Endothelial cell (in vitro differentiated cells): ENCODE results near the gene DZIP3. TPM values are rescaled to one million over a fixed set of nuclear protein-coding genes. Genes with fewer than 3 reads are reported as not detected.

Experiments
- DNase-seq: peaks from one replicate; pipeline ENCODE4 v3.0.0; 2021; ENCODE audit warnings: low spot score
- H3K27ac Mint-ChIP-seq: one replicate; pipeline ENCODE4 v1.8.0; 2021; ENCODE audit warnings: mixed read lengths, inconsistent platforms; ENCODE audit not compliant: unreplicated experiment
- H3K27me3 Mint-ChIP-seq: one replicate; pipeline ENCODE4 v1.8.0; 2021; ENCODE audit warnings: mild to moderate bottlenecking, moderate library complexity, mixed read lengths, inconsistent platforms; ENCODE audit not compliant: unreplicated experiment
- H3K36me3 Mint-ChIP-seq: one replicate; pipeline ENCODE4 v1.8.0; 2021; ENCODE audit warnings: mild to moderate bottlenecking, low read depth, mixed read lengths, inconsistent platforms; ENCODE audit not compliant: unreplicated experiment
- H3K4me1 Mint-ChIP-seq: one replicate; pipeline ENCODE4 v1.8.0; 2021; ENCODE audit warnings: mild to moderate bottlenecking, mixed read lengths, inconsistent platforms; ENCODE audit not compliant: unreplicated experiment
- H3K4me3 Mint-ChIP-seq: one replicate; pipeline ENCODE4 v1.8.0; 2021; ENCODE audit warnings: mild to moderate bottlenecking, mixed read lengths, inconsistent platforms; ENCODE audit not compliant: unreplicated experiment
- H3K9me3 Mint-ChIP-seq: one replicate; pipeline ENCODE4 v1.8.0; 2021; ENCODE audit warnings: mixed read lengths, inconsistent platforms; ENCODE audit not compliant: unreplicated experiment
- total RNA-seq: library from RNA; stranded (reverse); fragmentation: NEBNext Ultra II Directional; extraction: Animal tissue kit (Norgen Biotek cat#: 25700); gene quantifications from one replicate; pipeline ENCODE4 v1.2.1, GENCODE V29; 2021; ENCODE audit not compliant: unreplicated experiment
- TF ChIP-seq, protein P1 (sequence below): fragments of 200-600 bp; sonication (generic); IDR thresholded peaks from one replicate; pipeline ENCODE4 v1.5.0; 2021; ENCODE audit warnings: antibody characterized with exemption; ENCODE audit not compliant: unreplicated experiment

The DZIP3 gene
- total RNA-seq, 1 donor from 2014 or later: 16.0 TPM

DNA sequence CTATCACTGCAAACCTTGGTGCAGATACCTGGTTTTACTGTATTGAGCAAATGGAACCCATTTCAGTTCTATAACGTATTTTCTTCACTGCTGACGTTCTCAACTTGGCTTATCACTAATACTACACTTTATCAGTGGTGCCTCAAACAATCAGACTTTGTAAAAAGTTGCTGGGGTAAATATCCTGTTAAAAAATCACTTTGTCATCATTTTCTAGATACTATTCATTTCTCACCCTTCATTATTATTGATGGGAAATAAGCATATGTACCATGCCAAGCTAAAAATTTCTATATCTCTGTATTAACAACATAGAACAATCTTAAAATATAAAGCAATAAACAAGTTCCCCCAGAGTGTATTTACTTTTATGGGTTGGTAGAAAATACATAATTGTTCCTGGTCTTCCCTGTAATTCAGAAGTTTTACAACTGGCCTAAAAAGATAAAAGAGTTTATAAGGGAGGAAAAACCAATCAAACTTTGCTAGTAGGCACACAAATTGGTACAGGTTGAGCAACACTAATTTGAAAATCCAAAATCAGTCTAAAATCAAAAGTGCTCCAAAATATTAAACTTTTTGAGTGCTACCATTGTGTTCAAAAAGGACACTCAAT is 33.4 kb upstream of the DZIP3 start:
- Mint-ChIP-seq H3K4me1 (peaks cover 3% of the 10 kb centered on the region), H3K27ac (no peak overlapping the region), H3K4me3 (no peak overlapping the region), H3K9me3 (no peaks in the 10 kb centered on the region), H3K27me3 (no peaks in the 10 kb centered on the region), H3K36me3 (no peaks in the 10 kb centered on the region)
- TF ChIP-seq, protein P1, sequence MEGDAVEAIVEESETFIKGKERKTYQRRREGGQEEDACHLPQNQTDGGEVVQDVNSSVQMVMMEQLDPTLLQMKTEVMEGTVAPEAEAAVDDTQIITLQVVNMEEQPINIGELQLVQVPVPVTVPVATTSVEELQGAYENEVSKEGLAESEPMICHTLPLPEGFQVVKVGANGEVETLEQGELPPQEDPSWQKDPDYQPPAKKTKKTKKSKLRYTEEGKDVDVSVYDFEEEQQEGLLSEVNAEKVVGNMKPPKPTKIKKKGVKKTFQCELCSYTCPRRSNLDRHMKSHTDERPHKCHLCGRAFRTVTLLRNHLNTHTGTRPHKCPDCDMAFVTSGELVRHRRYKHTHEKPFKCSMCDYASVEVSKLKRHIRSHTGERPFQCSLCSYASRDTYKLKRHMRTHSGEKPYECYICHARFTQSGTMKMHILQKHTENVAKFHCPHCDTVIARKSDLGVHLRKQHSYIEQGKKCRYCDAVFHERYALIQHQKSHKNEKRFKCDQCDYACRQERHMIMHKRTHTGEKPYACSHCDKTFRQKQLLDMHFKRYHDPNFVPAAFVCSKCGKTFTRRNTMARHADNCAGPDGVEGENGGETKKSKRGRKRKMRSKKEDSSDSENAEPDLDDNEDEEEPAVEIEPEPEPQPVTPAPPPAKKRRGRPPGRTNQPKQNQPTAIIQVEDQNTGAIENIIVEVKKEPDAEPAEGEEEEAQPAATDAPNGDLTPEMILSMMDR: no peak
- no peak for DNase-seq

DNA sequence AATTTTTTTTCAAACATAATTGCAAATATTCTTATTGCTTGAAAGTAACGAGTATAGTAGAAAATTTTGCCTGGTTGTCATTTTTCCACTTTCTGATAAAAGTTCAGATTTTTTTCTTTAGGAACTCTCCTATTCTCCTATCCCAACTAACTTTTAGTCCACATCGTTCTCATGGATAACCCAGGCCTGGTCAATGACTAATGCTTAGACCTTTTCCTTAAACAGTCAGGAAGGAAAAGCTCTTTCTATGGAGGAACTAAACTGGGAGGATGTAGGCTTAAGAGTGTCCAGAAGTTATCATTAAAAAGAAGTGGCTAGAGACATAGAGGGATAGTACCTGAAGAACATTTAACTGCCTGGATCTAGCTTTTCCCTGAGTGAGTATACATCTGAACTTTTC is 27.0 kb upstream of the DZIP3 start:
- DNase-seq: no peak
- Mint-ChIP-seq H3K27me3 (no peaks in the 10 kb centered on the region), H3K9me3 (no peaks in the 10 kb centered on the region), H3K36me3 (no peaks in the 10 kb centered on the region), H3K4me1 (peaks cover 12% of the 10 kb centered on the region), H3K27ac (no peak overlapping the region), H3K4me3 (no peak overlapping the region)
- TF ChIP-seq, protein P1: no peak

DNA sequence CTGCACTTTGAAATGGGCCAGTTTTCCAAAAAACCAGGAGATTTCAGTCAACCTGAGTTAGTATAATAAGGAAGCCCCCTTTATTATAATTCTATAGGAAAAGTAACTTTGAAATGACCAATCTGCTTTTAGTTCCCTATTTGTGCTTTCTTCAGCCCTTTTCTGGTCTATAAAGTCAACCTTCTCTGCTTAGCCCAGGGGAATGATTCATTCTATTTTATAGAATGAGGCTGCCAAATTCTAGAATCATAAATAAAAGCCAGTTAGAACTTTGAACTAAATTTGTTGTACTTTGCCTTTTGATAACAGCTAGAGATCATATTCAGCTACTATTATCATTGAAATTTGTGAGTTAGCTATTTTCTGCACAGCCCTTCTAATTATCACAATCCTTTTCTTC is 25.0 kb upstream of the DZIP3 start:
- H3K36me3 Mint-ChIP-seq: no peaks in the 10 kb centered on the region

DNA sequence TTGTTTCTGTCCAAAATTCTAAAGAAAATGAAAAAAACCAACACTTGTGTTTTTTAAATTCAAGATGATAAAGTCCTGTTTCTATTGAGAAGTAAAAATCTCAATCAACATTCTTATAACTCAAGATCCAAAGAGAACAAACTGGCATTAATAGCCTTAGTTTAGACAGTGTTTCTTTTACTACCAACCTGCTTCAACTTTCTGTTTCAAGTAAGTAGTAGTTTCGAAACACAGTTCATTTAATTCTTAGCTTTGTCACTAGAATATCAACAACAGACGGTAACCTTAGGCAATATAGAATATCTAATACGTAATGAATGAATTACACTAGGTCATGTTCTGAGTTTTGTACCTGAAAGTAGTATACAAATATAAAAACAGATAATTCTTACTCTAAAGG is 24.0 kb upstream of the DZIP3 start:
- no peaks in the 10 kb centered on the region for H3K9me3 Mint-ChIP-seq
- H3K27ac Mint-ChIP-seq: no peak overlapping the region
- H3K4me1 Mint-ChIP-seq: peaks cover 12% of the 10 kb centered on the region
- TF ChIP-seq, protein P1: no peak
- H3K27me3 Mint-ChIP-seq: no peaks in the 10 kb centered on the region
- no peak overlapping the region for H3K4me3 Mint-ChIP-seq
- DNase-seq: no peak
- H3K36me3 Mint-ChIP-seq: no peaks in the 10 kb centered on the region

More for the DNA sequence above, 25.0 kb upstream of the DZIP3 start:
- TF ChIP-seq, protein P1: no peak
- Mint-ChIP-seq H3K27me3 (no peaks in the 10 kb centered on the region), H3K4me3 (no peak overlapping the region), H3K9me3 (no peaks in the 10 kb centered on the region), H3K27ac (peak overlapping the region; percentile 43), H3K4me1 (peaks cover 12% of the 10 kb centered on the region)
- no peak for DNase-seq

DNA sequence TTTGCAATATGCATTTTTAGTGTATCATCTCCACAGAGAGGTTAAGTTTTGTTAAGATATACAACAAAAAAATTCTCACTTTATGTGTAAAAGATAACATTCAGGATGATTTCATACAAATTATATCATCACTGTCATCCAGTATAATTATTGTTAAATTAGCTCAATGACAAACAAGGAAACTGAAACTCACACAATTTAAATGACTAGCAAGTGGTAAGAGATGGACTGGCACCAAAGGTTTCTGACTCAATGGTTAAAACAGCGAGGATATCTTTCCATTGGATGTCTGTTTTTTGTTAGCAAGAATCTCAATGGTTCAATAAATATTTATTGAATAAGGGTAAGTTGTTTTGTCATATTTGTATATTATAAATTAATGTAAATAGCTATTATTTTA is 22.9 kb upstream of the DZIP3 start:
- TF ChIP-seq, protein P1: no peak
- Mint-ChIP-seq H3K36me3 (no peaks in the 10 kb centered on the region), H3K27ac (no peak overlapping the region), H3K27me3 (no peaks in the 10 kb centered on the region), H3K4me3 (no peak overlapping the region), H3K4me1 (peaks cover 12% of the 10 kb centered on the region), H3K9me3 (no peaks in the 10 kb centered on the region)
- no peak for DNase-seq
